Left lobe of liver (tissue), 2 donors: Measurements from ENCODE around the gene RASA3. TPM values are rescaled to one million over a fixed set of nuclear protein-coding genes. Genes with fewer than 3 reads are reported as not detected.

Experiments used
- ATAC-seq: fragments of 200-7000 bp; cut with Tn5 transposase; one replicate; pipeline ENCODE4 v1.9.1; 2020; ENCODE audit warnings: mild to moderate bottlenecking, moderate library complexity
- DNase-seq: peaks from one replicate; pipeline ENCODE4 v3.0.0-alpha.2; 2020; ENCODE audit warnings: low spot score
- total RNA-seq: library from RNA; stranded (reverse); gene quantifications from one replicate; pipeline ENCODE4 v1.2.1, GENCODE V29; 2021
- donor health status: DM: no; HTN: no; CAD: no; lungs with moderate emphysema.
- donor health status: DM: no; HTN: yes; CAD: no.

RASA3 gene
- total RNA-seq, 1 donor from 2014 or later: 4.5 TPM

DNA sequence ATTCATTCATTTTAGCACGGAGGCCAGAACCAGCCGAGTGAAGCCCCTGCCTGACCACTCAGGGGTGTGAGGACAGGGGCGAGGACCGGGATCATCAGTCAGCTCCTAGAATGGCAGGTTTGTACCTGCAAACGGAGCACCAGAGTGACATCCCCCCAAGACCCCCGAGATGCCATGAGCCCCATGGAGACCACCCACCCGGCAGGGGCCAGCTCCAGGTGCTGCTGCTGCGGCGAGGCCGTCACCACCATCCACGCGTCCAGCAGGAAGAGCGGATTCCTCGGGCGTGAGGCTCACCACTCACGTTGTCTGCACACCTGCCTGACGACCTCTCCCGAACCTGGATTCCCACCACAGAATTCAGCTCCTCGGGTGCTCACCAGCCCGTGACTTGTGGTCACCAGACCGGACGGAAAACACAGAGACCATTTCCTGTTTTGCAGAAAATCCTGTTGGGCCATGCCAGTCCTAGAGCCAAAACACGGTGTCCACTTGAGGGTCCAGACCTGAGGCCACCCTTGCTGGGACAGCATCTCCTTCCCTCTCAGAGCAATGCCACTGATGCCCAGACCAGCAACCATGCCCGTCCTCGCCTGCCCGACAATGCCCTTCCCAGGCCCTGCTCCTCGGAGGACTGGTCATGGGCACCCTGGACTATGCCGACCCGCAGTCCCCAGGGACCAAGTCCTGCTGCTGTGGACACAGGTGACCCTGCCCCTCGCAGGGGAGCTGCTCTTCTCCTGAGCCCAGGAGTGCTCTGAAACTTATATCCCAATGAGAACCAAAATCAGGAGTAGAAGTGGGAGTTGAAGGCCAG is 74.2 kb downstream of the RASA3 start:
- DNase-seq: no peak

GRCh38 chr13:114057166-114058050 is 75.0 kb downstream of the RASA3 start:
- no peak for DNase-seq
- ATAC-seq: peak; percentile 22

More for the DNA sequence above, 74.2 kb downstream of the RASA3 start:
- ATAC-seq: peak; percentile 12

- DNase-seq (no peak), ATAC-seq (no peak)
Measured at GRCh38 chr13:114056205-114057013, 76.0 kb downstream of the RASA3 start.

GRCh38 chr13:114055766-114056165 is 76.7 kb downstream of the RASA3 start:
- DNase-seq: no peak
- ATAC-seq: no peak

DNA sequence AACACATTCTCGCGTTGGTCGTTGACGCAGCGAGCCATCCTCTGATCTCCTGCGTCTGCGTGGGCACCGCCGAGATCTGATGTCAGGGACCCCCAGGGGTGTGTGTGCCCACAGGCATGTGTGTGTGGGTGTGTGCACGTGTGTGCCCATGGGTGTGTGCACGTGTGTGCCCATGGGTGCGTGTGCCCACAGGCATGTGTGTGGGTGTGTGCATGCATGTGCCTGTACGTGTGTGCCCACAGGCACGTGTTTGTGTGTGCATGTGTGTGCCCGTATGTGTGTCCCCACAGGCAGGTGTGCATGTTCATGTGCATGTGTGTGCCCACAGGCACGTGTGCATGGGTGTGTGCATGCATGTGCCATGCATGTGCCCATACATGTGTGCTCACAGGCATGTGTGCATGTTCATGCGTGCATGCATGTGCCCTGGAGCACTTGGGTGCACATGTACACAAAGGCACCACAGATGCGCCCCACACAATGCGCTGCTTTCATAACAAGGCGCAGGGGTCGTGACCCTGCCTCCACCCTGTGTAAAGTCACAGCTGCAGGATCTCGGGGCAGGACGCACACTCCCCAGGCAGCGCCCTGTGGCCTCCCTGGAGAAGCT is 77.5 kb downstream of the RASA3 start:
- no peak for DNase-seq
- no peak for ATAC-seq

DNA sequence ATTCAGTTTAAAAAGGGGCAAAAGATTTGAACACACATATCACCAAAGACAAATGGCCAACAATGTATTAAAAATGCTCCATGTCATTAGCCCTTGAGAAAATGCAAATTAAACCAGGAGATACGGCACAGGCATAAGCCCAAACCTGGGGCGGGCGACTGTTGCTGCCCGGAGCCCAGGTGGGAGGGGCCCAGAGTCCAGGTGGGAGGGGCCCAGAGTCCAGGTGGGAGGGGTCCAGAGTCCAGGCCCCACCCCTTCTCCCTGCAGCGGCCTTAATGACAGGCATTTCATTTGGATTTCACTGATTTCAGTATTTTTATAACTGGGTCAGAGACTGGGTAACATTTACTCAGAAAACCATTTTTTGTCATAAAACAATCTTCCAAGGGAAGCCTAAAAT is 78.2 kb downstream of the RASA3 start:
- ATAC-seq: no peak
- no peak for DNase-seq

- no peak for ATAC-seq
- DNase-seq: no peak
Measured at GRCh38 chr13:114053026-114053425, 79.4 kb downstream of the RASA3 start.

GRCh38 chr13:114050536-114051450 is 81.6 kb downstream of the RASA3 start:
- ATAC-seq (no peak), DNase-seq (no peak)

GRCh38 chr13:114049626-114050101 is 82.8 kb downstream of the RASA3 start:
- ATAC-seq (no peak), DNase-seq (no peak)

DNA sequence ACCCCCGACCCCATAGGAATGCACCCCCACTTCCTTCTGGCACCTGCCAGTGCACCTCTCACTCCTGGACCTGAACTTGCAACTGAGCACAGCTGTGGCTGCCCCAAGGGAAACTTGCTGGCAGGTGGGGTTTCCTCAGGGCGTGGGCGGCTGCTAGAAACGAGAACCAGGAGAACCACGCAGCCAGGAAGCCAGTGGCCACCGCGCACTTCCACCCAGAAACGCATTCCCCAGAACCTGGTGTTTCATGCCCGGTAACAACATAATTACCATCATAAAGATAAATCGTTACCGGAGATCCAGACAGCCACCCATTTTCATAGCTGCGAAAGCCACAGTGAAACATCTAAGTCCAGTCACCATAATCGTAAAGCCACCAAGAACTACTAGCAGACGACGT is 83.4 kb downstream of the RASA3 start:
- DNase-seq (no peak), ATAC-seq (no peak)

DNA sequence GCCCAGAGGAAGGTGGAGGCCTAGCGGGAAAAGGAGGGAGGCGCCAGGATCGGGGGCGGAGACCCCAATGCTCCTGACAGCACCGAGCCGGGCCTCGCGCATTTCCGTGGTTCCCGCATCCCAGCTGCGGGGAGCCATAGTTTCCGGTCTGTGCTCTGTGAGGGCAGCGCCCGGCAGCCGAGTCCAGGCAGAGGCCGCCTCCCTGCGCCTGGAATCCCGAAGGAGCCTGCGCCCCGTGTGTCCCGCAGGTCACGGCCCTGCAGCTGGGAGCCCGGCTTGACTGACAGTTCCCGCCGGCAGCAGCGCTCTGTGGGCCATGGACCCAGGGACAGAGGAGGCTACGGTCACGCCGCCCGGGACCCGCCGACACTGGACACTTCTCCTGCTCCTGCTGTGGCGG is 84.0 kb downstream of the RASA3 start:
- peak; percentile 28 for ATAC-seq
- DNase-seq: no peak

- no peak for ATAC-seq
Measured at GRCh38 chr13:114047358-114047881, 85.0 kb downstream of the RASA3 start.

DNA sequence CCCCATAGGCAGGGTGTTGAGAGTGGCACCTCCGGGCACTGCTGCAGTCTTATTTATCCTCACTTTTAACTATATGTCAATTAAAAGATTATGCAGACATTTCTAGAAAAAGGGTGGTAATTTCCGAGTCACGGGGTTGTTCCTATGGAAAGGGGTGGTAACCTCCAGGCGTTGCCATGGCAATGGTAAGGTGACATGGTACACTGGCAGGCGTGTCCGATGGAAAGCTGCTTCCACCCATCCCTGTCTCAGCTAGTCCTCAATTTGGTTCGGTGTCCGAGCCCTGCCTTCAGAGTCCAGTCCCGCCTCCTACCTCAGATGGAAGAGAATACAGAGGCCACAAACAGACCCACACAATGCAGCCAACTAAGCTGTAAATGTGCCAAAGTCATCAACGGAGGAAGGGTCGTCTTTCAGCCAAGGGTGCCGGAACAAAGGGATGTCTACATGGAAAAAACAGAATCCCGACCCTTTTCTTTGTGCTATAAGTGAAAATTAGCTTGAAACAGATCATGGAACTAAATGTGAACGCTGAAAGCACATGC is 85.9 kb downstream of the RASA3 start:
- DNase-seq (no peak), ATAC-seq (no peak)

More at GRCh38 chr13:114047358-114047881, 85.0 kb downstream of the RASA3 start:
- no peak for DNase-seq

GRCh38 chr13:114045113-114045735 is 87.2 kb downstream of the RASA3 start:
- ATAC-seq: no peak

GRCh38 chr13:114044486-114044885 is 87.9 kb downstream of the RASA3 start:
- ATAC-seq: no peak
- no peak for DNase-seq

More at GRCh38 chr13:114045113-114045735, 87.2 kb downstream of the RASA3 start:
- no peak for DNase-seq

DNA sequence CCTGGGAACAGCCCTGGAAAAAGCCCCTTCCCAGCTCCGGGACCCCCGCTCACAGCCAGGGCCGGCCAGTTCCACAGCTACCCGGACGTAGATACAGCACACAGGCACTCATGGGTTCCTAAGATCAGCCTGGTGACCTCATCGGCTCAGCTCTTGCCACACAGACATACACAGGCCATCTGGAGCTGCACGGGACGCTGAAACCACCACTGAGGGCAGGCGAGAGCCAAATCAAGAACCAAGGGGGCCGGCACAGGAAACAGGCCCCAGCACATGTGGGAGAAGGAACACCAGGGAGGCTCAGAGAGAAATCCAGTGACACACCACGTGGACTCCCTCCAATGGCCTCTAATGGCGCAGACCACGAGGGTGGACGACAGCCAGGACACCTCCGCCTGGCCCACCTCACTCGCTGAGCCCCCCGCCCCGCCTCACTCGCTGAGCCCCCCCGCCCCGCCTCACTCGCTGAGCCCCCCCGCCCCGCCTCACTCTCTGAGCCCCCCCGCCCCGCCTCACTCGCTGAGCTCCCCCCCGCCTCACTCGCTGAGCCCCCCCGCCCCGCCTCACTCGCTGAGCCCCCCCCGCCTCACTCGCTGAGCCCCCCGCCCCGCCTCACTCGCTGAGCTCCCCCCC is 88.9 kb downstream of the RASA3 start:
- DNase-seq: no peak
- ATAC-seq: peak; percentile 13

DNA sequence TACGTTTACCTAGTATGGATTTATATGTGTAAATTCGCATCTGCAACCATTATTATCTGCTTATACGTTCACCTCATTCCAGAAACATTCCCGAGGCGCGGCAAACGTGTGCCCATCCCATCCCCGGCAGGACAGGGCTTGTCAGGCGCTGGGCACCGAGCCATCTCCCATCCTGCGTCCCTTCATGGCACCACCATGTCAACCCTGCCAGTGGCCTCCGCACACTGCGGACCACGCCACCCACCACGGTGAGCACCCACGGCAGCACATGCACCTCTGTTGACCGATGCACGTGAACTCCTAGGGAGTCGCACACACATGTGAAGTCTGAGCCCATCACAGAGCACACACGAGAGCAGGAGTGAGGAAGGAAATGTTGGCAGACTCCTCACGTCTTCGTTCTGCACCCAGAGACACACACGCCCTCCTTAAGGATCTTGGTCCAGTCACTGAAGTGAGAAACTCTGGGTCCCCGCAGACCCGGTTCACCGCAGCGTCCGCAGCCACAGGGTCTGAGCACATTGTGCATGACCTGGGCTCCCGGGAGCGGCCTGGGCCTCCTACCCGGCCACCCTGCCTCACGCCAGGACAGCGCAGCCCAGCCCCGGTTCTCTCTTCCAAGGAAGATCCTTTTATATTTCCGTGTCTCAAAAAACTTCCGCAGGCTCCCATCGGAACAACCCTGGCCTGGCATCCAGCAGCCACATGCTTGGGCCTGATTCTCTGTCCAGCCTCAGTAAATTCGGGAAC is 90.2 kb downstream of the RASA3 start:
- ATAC-seq (no peak), DNase-seq (no peak)
